HL-60 (cell line): ENCODE measurements around the gene TBL1X.
A peak's percentile ranks its signal among the peaks of the same experiment; 100 is the strongest.

ENCODE experiments used
- DNase-seq, 2 experiments: peaks; one replicate each; pipeline ENCODE4 v3.0.0-alpha.2; 2010 to 2020; ENCODE audit warnings: low read depth in 1 of 2, low spot score in 1 of 2
- H3K27ac ChIP-seq: fragments of 250-450 bp; sonication (Bioruptor Pico); replicated peaks from 2 replicates; pipeline ENCODE4 v1.5.1; 2020; ENCODE audit warnings: mild to moderate bottlenecking, moderate library complexity
- H3K27me3 ChIP-seq: fragments of 250-450 bp; sonication (Bioruptor Pico); 2 replicates; pipeline ENCODE4 v1.5.1; 2021; ENCODE audit warnings: mild to moderate bottlenecking, moderate library complexity; ENCODE audit not compliant: insufficient read depth, poor library complexity, severe bottlenecking
- H3K4me3 ChIP-seq: replicated peaks from 2 replicates; pipeline ENCODE4 v1.5.1; 2011; ENCODE audit warnings: mild to moderate bottlenecking, control low read depth, low read length; ENCODE audit not compliant: insufficient read depth
- GABPA ChIP-seq: IDR thresholded peaks from 2 replicates; pipeline ENCODE4 v1.6.1; 2012; ENCODE audit warnings: low read depth
- POLR2AphosphoS5 ChIP-seq: IDR thresholded peaks from 2 replicates; pipeline ENCODE4 v1.6.1; 2012; ENCODE audit warnings: low read depth
- SPI1 ChIP-seq: IDR thresholded peaks from 2 replicates; pipeline ENCODE4 v1.6.1; 2012; ENCODE audit warnings: low read depth, mild to moderate bottlenecking, borderline replicate concordance
- long read RNA-seq: library from polyadenylated mRNA; unstranded; transcript quantifications from one replicate; pipeline ENCODE4 v2.0.0, GENCODE V29; 2020
- TF ChIP-seq, protein P1 (sequence below): IDR thresholded peaks from 2 replicates; pipeline ENCODE4 v1.6.1; 2012; ENCODE audit warnings: low read depth; ENCODE audit not compliant: insufficient replicate concordance
- TF ChIP-seq, protein P2 (sequence below): IDR thresholded peaks from one replicate; pipeline ENCODE4 v1.5.1; 2011; ENCODE audit warnings: low read length, control low read depth, inconsistent platforms; ENCODE audit not compliant: insufficient read depth

Gene TBL1X
- long read RNA-seq, full-length matches to known transcripts, result 64 of 106 reads
- long read RNA-seq, partial matches to known transcripts, result 10 of 106 reads
- long read RNA-seq, other reads (novel, unspliced or antisense), result 32 of 106 reads

DNA sequence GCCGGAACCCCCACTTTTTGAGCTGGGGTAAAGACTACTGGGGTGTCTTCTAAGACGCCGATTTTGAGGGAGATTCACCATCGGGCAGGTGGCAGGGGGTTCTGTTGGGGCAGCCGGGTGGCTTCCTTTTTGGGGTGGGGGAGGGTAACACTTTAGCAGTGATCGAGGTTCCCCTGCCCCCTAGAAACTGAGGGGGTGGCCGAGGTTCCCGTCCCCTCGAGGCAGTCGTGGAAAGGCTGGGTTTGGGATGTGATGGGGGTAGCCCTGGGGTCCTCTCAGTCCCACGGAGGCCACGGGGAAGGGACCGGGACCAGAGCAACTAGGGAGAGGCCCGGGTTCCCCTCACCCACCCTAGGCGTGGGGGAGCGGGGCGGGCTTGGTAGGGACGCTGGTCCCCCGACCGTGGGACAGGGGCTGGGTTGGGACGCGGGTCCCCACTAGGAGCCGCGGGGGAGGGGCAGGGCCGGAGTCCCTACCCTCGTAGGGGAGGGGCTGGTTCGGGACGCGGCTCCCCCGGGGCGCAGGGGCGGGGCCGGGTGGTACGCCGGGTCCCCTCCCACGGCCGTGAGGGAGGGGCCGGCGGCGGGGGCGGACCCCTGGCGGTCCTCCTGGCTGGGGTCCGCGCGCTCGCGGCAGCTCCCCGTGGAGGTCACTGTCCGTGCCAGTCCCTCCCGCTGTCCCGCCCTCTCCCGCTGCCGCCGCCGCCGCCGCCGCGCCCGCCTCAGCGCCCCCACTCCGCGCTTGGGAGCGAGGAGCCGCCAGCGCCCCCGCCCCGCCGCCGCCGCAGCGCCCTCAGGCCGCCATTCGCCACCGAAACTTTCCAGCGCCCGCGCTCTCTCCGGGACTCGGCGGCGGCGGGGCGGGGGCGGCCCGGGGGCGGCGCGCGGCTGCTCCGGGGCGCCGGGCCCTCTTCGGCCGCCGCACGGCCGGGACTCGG lies at the start of gene TBL1X:
TBL1X (plus strand) TSS at position 624 of the 937 bp plus-strand sequence. CDS start 188,529 bp downstream, outside the sequence.
- DNase-seq, result no peak
- no peaks in the 10 kb centered on the region for H3K27me3 ChIP-seq
- peak within 1 kb of the TSS; percentile 54 for H3K4me3 ChIP-seq
- H3K27ac ChIP-seq, result peak within 1 kb of the TSS; percentile 17
- TF ChIP-seq, protein P1, sequence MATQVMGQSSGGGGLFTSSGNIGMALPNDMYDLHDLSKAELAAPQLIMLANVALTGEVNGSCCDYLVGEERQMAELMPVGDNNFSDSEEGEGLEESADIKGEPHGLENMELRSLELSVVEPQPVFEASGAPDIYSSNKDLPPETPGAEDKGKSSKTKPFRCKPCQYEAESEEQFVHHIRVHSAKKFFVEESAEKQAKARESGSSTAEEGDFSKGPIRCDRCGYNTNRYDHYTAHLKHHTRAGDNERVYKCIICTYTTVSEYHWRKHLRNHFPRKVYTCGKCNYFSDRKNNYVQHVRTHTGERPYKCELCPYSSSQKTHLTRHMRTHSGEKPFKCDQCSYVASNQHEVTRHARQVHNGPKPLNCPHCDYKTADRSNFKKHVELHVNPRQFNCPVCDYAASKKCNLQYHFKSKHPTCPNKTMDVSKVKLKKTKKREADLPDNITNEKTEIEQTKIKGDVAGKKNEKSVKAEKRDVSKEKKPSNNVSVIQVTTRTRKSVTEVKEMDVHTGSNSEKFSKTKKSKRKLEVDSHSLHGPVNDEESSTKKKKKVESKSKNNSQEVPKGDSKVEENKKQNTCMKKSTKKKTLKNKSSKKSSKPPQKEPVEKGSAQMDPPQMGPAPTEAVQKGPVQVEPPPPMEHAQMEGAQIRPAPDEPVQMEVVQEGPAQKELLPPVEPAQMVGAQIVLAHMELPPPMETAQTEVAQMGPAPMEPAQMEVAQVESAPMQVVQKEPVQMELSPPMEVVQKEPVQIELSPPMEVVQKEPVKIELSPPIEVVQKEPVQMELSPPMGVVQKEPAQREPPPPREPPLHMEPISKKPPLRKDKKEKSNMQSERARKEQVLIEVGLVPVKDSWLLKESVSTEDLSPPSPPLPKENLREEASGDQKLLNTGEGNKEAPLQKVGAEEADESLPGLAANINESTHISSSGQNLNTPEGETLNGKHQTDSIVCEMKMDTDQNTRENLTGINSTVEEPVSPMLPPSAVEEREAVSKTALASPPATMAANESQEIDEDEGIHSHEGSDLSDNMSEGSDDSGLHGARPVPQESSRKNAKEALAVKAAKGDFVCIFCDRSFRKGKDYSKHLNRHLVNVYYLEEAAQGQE, result no peak
- TF ChIP-seq, protein P2, sequence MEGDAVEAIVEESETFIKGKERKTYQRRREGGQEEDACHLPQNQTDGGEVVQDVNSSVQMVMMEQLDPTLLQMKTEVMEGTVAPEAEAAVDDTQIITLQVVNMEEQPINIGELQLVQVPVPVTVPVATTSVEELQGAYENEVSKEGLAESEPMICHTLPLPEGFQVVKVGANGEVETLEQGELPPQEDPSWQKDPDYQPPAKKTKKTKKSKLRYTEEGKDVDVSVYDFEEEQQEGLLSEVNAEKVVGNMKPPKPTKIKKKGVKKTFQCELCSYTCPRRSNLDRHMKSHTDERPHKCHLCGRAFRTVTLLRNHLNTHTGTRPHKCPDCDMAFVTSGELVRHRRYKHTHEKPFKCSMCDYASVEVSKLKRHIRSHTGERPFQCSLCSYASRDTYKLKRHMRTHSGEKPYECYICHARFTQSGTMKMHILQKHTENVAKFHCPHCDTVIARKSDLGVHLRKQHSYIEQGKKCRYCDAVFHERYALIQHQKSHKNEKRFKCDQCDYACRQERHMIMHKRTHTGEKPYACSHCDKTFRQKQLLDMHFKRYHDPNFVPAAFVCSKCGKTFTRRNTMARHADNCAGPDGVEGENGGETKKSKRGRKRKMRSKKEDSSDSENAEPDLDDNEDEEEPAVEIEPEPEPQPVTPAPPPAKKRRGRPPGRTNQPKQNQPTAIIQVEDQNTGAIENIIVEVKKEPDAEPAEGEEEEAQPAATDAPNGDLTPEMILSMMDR, result no peak

DNA sequence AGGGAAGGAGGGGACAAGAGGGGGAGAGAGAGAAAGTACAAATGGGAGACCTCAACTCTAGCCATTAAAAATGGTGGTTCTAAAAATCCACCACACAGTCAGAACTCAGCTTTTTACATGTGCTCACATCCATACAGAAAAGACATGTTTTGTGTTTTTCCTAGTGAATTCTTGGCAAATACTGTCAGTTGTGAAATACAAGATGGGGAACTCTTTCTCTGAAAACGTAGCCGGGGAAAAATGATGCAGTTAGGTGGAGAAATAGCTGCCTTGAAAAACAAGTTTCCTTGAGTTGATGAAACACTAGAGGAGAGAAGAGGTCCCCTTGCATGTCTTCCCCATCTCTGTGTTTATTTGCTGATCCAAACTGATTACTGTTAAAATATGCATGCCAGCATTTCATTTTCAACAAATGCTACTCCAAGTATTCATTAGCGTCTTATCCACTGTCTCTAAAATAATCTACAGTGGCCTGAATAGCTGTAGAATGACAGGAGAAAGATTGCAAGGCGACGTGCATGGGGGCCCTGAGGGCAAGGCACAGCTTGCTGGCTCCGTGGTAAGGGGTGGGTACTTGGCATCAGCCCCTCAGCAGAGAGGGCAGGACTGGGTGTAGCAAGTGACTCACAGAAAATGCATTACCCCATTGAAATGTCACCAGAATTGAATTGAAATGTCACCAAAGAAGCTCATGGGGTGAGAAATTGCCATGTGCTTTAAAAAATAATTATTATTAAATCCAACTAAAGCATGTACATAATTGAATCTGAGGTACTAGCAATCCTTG lies 48.1 kb upstream of the TBL1X start:
- H3K4me3 ChIP-seq, result no peak overlapping the region
- TF ChIP-seq, protein P1, result no peak
- TF ChIP-seq SPI1 (no peak), GABPA (no peak), POLR2AphosphoS5 (no peak)
- TF ChIP-seq, protein P2, result no peak
- no peak overlapping the region for H3K27ac ChIP-seq
- no peak for DNase-seq
- no peaks in the 10 kb centered on the region for H3K27me3 ChIP-seq

DNA sequence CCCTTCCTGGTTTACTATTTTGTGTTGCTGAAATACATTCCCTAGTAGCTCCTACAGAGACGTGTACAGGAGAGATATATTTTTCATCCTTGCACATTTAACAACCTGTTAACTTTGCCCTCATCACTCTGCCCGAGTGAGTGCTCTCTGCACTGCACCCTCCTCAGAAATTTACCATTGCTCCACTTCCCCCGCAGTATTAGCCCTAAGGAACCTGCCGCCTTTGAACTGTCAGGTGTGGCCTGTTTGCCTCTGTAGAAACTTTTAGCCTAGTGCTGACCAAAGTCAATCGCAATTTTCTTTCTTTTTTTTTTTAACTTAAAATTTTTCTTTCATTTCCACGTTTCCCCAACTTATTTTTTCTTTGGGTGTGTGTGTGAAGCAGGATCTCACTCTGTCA lies 46.6 kb upstream of the TBL1X start:
- TF ChIP-seq, protein P2, result no peak
- no peak for TF ChIP-seq SPI1
- no peak overlapping the region for H3K27ac ChIP-seq

More for the DNA sequence above, 46.6 kb upstream of the TBL1X start:
- Histone ChIP-seq H3K27me3 (no peaks in the 10 kb centered on the region), H3K4me3 (no peak overlapping the region)
- DNase-seq, result no peak
